Psoas muscle (tissue), 8 donors: ENCODE data around the gene SLC35F3. TPM values are rescaled to one million over a fixed set of nuclear protein-coding genes. Genes with fewer than 3 reads are reported as not detected.

ENCODE experiments used
- ATAC-seq, 4 donors: fragments of 200-7000 bp; cut with Tn5 transposase; one replicate each; pipeline ENCODE4 v1.9.1; 2020; ENCODE audit warnings: moderate library complexity in 3 of 4, mild to moderate bottlenecking in 2 of 4
- DNase-seq, 2 donors: peaks; one replicate each; pipeline ENCODE4 v3.0.0-alpha.2; 2020
- H3K27ac ChIP-seq: fragments of 200-600 bp; one replicate; pipeline ENCODE4 v1.8.0; 2022
- H3K27me3 ChIP-seq, 3 donors: fragments of 200-600 bp in 1 of 3; one replicate each; pipeline versions ENCODE4 v1.6.1 to v1.8.0; 2013 to 2022; ENCODE audit warnings: low read length in 2 of 3, mild to moderate bottlenecking in 2 of 3, moderate library complexity in 1 of 3; ENCODE audit not compliant: insufficient read depth in 3 of 3
- H3K36me3 ChIP-seq, 2 donors: fragments of 200-600 bp in 1 of 2; one replicate each; pipeline versions ENCODE4 v1.6.1 to v1.8.0; 2013 to 2022; ENCODE audit warnings: low read depth in 1 of 2, mild to moderate bottlenecking in 1 of 2, moderate library complexity in 1 of 2; ENCODE audit not compliant: insufficient read depth in 1 of 2
- H3K4me1 ChIP-seq: fragments of 200-600 bp; one replicate; pipeline ENCODE4 v1.8.0; 2022
- H3K4me3 ChIP-seq: fragments of 200-600 bp; one replicate; pipeline ENCODE4 v1.8.0; 2022; ENCODE audit warnings: mild to moderate bottlenecking
- H3K9me3 ChIP-seq: fragments of 200-600 bp; one replicate; pipeline ENCODE4 v1.8.0; 2022
- WGBS, 3 donors: extraction: QIAGEN DNeasy Blood & Tissue Kit; methylation state at CpG; one replicate each; pipeline versions ENCODE4 v1.1.6 to v1.1.7; 2013; 5-methylcytosine and 5-hydroxymethylcytosine counted together
- intact Hi-C, 2 donors: fragments of 100-400 bp; cut with DNase I; formaldehyde crosslinking; loops; one replicate each; pipeline versions ENCODE4 v1.11.0 to v1.14.2; 2022
- polyA plus RNA-seq, 3 donors: library from polyadenylated mRNA; stranded (reverse); fragments of 200-250 nt; gene quantifications; one replicate each; pipeline ENCODE4 v1.2.3, GENCODE V29; 2013
- total RNA-seq, 4 donors: library from RNA; stranded (reverse); fragmentation: NEBNext Ultra II Directional in 2 of 4; extraction: Animal tissue kit (Norgen Biotek cat#: 25700) in 2 of 4; gene quantifications; one replicate each; pipeline versions ENCODE4 v1.2.1 to v1.2.4, GENCODE V29; 2021 to 2023
- TF ChIP-seq, protein P1 (sequence below): fragments of 200-600 bp; IDR thresholded peaks from one replicate; pipeline ENCODE4 v1.8.0; 2022; ENCODE audit warnings: antibody characterized with exemption
- donor health status: healthy with polysubstance abuse.
- donor health status: DM: no; HTN: no; CAD: no; lungs with moderate emphysema.
- donor health status: Bipolar disorder and iron deficiency.
- donor health status: healthy.
- donor health status: DM: yes; HTN: yes; CAD: no.
- donor health status: DM: no; HTN: no; CAD: no.
- donor health status: DM: no; HTN: no; CAD: no.
- donor health status: DM: yes; HTN: yes; CAD: no.

SLC35F3 gene
- total and polyA plus RNA-seq, 7 donors, result 0.01 to 0.16 (median 0.10) TPM; not detected in 3

DNA sequence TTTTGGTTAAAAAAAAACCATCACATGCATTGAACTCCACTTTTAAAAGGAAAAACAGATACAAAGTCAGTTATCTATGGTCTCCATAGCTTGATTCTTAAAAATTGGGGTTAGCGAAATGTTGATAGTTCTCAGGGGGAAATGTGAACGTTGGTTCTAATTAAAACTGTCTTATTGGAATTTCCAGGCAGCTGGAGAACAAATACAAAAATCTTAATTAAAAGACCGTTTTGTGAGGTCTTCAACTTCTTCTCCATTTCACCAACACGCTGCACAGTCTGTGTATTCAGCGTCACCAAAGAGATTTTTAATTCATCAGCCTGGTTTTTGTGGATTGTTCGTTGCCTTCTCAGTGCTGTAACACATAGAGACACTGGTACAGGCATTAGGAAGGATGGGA lies 369.5 kb downstream of the SLC35F3 start:
- WGBS, 3 donors, result 87 to 93% (median 89%) methylated on average over 6 of the region's 6 CpGs
- no peak for ATAC-seq
- Histone ChIP-seq H3K36me3 (no peaks in the 10 kb centered on the region), H3K27me3 (no peaks in the 10 kb centered on the region), H3K27ac (no peak overlapping the region), H3K4me1 (no peaks in the 10 kb centered on the region), H3K4me3 (no peak overlapping the region), H3K9me3 (no peaks in the 10 kb centered on the region)
- TF ChIP-seq, protein P1, sequence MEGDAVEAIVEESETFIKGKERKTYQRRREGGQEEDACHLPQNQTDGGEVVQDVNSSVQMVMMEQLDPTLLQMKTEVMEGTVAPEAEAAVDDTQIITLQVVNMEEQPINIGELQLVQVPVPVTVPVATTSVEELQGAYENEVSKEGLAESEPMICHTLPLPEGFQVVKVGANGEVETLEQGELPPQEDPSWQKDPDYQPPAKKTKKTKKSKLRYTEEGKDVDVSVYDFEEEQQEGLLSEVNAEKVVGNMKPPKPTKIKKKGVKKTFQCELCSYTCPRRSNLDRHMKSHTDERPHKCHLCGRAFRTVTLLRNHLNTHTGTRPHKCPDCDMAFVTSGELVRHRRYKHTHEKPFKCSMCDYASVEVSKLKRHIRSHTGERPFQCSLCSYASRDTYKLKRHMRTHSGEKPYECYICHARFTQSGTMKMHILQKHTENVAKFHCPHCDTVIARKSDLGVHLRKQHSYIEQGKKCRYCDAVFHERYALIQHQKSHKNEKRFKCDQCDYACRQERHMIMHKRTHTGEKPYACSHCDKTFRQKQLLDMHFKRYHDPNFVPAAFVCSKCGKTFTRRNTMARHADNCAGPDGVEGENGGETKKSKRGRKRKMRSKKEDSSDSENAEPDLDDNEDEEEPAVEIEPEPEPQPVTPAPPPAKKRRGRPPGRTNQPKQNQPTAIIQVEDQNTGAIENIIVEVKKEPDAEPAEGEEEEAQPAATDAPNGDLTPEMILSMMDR, result no peak
- DNase-seq, result no peak
- intact Hi-C loops, result no loop called here

DNA sequence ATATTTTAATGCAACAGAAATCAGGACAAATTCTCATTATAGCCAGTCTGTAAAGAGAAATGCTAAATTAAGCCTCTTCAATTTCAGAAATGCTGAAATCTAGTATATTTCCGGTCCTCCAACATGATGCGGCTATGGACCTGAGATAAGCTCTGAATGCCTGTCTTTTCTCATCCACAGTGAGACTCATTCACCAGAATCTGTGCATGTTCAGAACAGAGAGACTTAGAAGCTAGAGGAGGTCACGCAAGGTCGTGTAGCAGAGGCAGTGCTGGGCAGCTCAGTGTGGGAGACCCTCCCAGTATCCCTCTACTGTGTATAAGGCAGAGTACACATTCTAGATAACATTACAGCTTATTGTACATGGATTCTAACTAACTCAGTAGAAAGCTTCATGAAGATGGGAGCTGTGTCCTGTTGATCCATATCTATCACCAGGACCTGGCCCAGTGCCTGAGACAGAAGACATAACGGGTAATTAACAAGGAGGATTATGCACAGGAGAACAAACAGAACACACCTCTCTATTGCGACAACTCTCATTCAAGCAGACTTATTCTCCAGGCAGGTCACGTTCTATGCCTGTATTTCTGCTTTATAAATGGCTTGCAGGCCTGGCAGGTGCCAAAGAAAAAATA lies 371.8 kb downstream of the SLC35F3 start:
- 63 to 75% (median 73%) methylated on average over 7 of the region's 7 CpGs for WGBS, 3 donors
- Histone ChIP-seq H3K27me3 (no peaks in the 10 kb centered on the region), H3K4me3 (no peak overlapping the region), H3K36me3 (no peaks in the 10 kb centered on the region), H3K4me1 (no peaks in the 10 kb centered on the region), H3K27ac (no peak overlapping the region), H3K9me3 (no peaks in the 10 kb centered on the region)
- no peak for ATAC-seq
- no peak for DNase-seq
- TF ChIP-seq, protein P1, result no peak
- intact Hi-C loops, result no loop called here

DNA sequence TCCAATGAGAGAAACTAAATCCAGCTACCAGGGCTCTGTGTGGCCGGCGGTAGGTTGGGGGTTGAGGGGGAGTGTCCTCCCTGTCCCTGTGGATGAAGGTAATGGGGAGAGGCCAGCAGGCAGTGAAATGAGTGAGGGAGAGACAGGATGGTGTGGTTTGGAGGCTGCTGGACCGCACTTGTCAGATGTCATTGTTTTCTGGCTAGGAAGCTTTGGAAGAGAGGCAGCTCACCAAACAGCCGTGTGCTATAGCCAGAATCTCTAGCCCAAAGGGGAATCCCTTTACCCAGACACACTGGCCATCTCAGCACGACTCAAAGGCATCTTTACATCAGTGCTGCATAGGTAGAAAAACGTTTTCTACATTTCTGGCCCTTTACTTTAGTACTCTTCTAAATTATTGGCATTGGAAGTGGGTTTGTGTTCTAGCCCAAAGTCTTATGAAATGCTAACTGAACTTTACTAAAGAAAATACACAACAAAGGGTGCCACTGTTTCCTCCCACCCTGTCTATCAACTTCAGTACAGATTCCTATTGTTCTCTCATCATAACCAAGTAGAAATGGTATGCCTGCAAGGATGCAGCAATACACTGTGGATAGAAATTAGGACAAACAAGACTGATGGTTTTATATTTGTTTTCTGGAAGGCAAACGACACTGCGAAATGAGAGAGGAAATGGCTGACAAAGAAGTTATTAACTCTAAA lies 372.8 kb downstream of the SLC35F3 start:
- Histone ChIP-seq H3K27me3 (no peaks in the 10 kb centered on the region), H3K4me3 (no peak overlapping the region), H3K9me3 (no peaks in the 10 kb centered on the region), H3K27ac (no peak overlapping the region), H3K36me3 (no peaks in the 10 kb centered on the region), H3K4me1 (no peaks in the 10 kb centered on the region)
- no peak for ATAC-seq
- intact Hi-C loops, result no loop called here
- WGBS, 3 donors, result 36 to 41% (median 39%) methylated on average over 8 of the region's 8 CpGs
- TF ChIP-seq, protein P1, result no peak
- DNase-seq, result no peak

DNA sequence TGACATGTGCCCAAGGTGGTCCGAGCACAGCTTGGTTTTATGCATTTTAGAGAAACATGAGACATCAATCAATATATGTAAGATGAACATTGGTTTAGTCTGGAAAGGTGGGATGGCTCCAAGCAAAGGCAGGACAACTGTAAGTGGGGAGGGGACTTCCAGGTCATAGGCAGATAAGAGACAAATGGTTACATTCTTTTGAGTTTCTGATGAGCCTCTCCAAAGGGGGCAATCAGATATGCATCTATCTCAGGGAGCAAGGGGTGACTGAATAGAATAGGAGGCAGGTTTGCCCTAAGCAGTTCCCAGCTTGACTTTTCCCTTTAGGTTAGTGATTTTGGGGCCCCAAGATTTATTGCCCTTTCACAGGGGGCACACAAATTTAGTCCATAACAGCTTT lies 374.5 kb downstream of the SLC35F3 start:
- H3K27ac ChIP-seq, result no peak overlapping the region
- no peak overlapping the region for H3K4me3 ChIP-seq
- H3K27me3 ChIP-seq, result no peaks in the 10 kb centered on the region
- WGBS, 3 donors, result 96 to 100% (median 97%) methylated on average over 1 of the region's 1 CpG
- no peaks in the 10 kb centered on the region for H3K4me1 ChIP-seq
- TF ChIP-seq, protein P1, result no peak
- DNase-seq (no peak), ATAC-seq (no peak)
- intact Hi-C loops, result no loop called here
- H3K9me3 ChIP-seq, result no peaks in the 10 kb centered on the region
- H3K36me3 ChIP-seq, result no peaks in the 10 kb centered on the region
